ENCODE measurements around the gene TMEM9. TPM values are rescaled to one million over a fixed set of nuclear protein-coding genes. Genes with fewer than 3 reads are reported as not detected.

The TMEM9 gene
- total and polyA plus RNA-seq, 2 of the 8 experiments (the other 6 are each of a cell fraction or from before 2014, with no cell fraction given), result 79.9 to 181 TPM

DNA sequence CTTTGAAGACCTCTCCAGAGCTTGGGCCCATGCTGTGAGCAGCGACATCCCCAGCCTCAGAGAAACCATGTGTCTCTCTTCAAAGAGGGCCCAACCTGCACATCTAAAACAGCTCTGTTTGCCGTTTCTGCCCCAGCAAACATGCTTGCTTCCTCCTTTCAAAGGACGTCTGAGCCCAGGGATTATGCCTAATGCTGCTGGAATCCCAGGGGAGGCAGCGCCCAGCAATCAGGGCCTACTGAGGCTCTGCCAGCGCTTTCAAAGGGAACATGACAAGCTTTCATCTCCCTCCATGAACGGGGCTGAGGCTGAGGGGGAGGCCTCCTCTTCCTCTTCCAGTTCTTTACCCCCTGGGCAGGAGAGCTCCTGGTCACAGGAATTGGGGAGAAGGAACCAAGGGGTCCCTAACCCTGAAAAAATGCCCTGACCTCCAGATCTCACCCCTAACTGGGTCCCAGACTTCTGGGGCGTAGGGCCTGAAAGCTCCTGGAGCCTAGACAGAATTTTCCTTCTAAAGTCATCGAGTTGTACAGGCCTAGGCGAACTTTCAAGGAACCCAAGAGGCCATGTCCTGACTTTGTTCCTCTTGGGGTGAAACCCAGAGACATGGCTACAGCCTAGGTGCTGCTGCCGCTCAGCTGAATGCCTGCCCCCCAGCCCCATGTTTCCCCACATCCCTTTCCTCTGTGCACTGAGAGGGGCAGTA is 13.9 kb downstream of the TMEM9 start:
- Histone ChIP-seq H2BK15ac (ENCODE audit: low read length) (no peak overlapping the region), H3K23ac (ENCODE audit: insufficient read length) (no peak overlapping the region), H4K5ac (ENCODE audit: insufficient read length, low read depth, low read length) (no peak overlapping the region), H3K56ac (replicated peaks; ENCODE audit: insufficient read length, low read depth, low read length) (no peak overlapping the region), H3K18ac (ENCODE audit: extremely low read depth, low read length) (no peak overlapping the region), H4K8ac (ENCODE audit: extremely low read depth, insufficient read depth, low read length) (no peak overlapping the region), H3K27ac (ENCODE audit: low read depth, low read length) (no peak overlapping the region), H3K23me2 (ENCODE audit: low read depth, low read length) (no peaks in the 10 kb centered on the region), H2AFZ (ENCODE audit: low read length) (no peak overlapping the region), H3K9ac (replicated peaks in 1 of 4; ENCODE audit: extremely low read depth in 1 of 4, low read depth in 3 of 4, low read length in 3 of 4) (no peak overlapping the region), H3K79me1 (ENCODE audit: low read depth, low read length) (no peaks in the 10 kb centered on the region; the same call in 1 of the 2 replicates), H2BK5ac (ENCODE audit: low read depth, low read length) (no peak overlapping the region), H2BK120ac (replicated peaks; ENCODE audit: low read depth, low read length) (no peak overlapping the region), H4K91ac (replicated peaks; ENCODE audit: insufficient read length, low read length) (no peak overlapping the region), H2AK5ac (ENCODE audit: low read depth, low read length) (no peak overlapping the region), H3K79me2 (ENCODE audit: control insufficient read depth in 1 of 2, insufficient read depth in 2 of 2, low read length in 2 of 2) (no peaks in the 10 kb centered on the region), H3K4ac (replicated peaks; ENCODE audit: insufficient read length, low read depth, low read length) (no peak overlapping the region), H3K4me3 (ENCODE audit: extremely low read depth in 1 of 4, insufficient read depth in 2 of 4, low read depth in 3 of 4, low read length in 4 of 4) (no peak overlapping the region), H3K14ac (ENCODE audit: insufficient read length) (no peak overlapping the region), H3K4me2 (ENCODE audit: insufficient read depth in 1 of 2, low read depth in 2 of 2, low read length in 2 of 2) (no peak overlapping the region), H3K27me3 (replicated peaks in 1 of 4; ENCODE audit: control insufficient read depth in 3 of 4, extremely low read depth in 1 of 4, insufficient read depth in 3 of 4, low read length in 3 of 4) (no peaks in the 10 kb centered on the region), H4K20me1 (replicated peaks in 1 of 2; ENCODE audit: control insufficient read depth in 1 of 2, insufficient read depth in 2 of 2, low read length in 2 of 2) (peaks cover 12 to 20% of the 10 kb centered on the region in 2 experiments), H2BK12ac (ENCODE audit: low read depth, low read length) (no peak overlapping the region), H3K4me1 (replicated peaks in 1 of 4; ENCODE audit: control insufficient read depth in 3 of 4, insufficient read depth in 4 of 4, low read length in 3 of 4) (no peaks in the 10 kb centered on the region), H3K36me3 (ENCODE audit: control insufficient read depth in 2 of 4, insufficient read depth in 4 of 4, low read length in 3 of 4) (peaks cover 41 to 85% (median 65%) of the 10 kb centered on the region in 4 experiments), H2BK20ac (ENCODE audit: low read length) (no peak overlapping the region), H3K9me3 (ENCODE audit: insufficient read depth in 2 of 2, low read depth in 1 of 2, low read length in 1 of 2) (no peaks in the 10 kb centered on the region)
- 70% methylated on average over 10 of the region's 10 CpGs; no CpG with 5 or more reads in 1 of the 2 experiments for WGBS, 2 experiments (ENCODE audit: extremely low coverage in 1 of 2, insufficient coverage in 1 of 2, insufficient read length in 1 of 2, insufficient replicate concordance in 2 of 2, low coverage in 1 of 2, low lambda C conversion rate in 2 of 2, missing lambda C conversion rate in 1 of 2)
- CTCF ChIA-PET (ENCODE audit: partially characterized antibody), result interaction anchor here (0.7 to 5.8 kb wide), 6 partner anchors 9 to 27 kb away, joined by 3 to 32 read pairs (median 12); partner anchors contain the start of gene ASCL5
- DNase-seq (ENCODE audit: low read depth in 1 of 2, low spot score in 2 of 2), result no peak
- POLR2A ChIA-PET (ENCODE audit: partially characterized antibody), result interaction anchor here (1.1 to 4.4 kb wide), 4 partner anchors 10 to 53 kb away, joined by 4 to 20 read pairs (median 12); partner anchors contain the start of gene TMEM9
- no peak for FAIRE-seq
- TF ChIP-seq SIX5 (IDR thresholded peaks at IDR 0.05; ENCODE audit: low read depth, low read length), result no peak
- no peak for TF ChIP-seq CTBP2 (IDR thresholded peaks at IDR 0.05; ENCODE audit: borderline replicate concordance, insufficient read depth, insufficient read length, low read length)
- no peak for TF ChIP-seq CBX5 (IDR thresholded peaks at IDR 0.05; ENCODE audit: low read depth, low read length)
- no peak for TF ChIP-seq RXRA (IDR thresholded peaks at IDR 0.05; ENCODE audit: insufficient read depth, low read depth, low read length)
- no peak for TF ChIP-seq JUN (IDR thresholded peaks at IDR 0.05; ENCODE audit: low read depth, low read length)
- TF ChIP-seq EGR1 (IDR thresholded peaks at IDR 0.05; ENCODE audit: borderline replicate concordance, low read depth, low read length), result no peak
- TF ChIP-seq ZNF274 (IDR thresholded peaks at IDR 0.05; ENCODE audit: borderline replicate concordance, extremely low read depth, low read length), result no peak
